Fibroblast of the aortic adventitia (primary cell): ENCODE data around the gene SEMA3G. TPM values are rescaled to one million over a fixed set of nuclear protein-coding genes. Genes with fewer than 3 reads are reported as not detected.

Experiments used
- DNase-seq: peaks from one replicate; pipeline ENCODE4 v3.0.0-alpha.2; 2010; ENCODE audit warnings: low read depth
- H3K4me3 ChIP-seq: 2 replicates; pipeline ENCODE4 v1.5.1; 2011; ENCODE audit warnings: low read depth, mild to moderate bottlenecking, control low read depth, low read length, moderate library complexity
- CTCF ChIP-seq: IDR thresholded peaks from 2 replicates; pipeline ENCODE4 v1.5.1; 2011; ENCODE audit warnings: mild to moderate bottlenecking, low read length, control low read depth, inconsistent platforms; ENCODE audit not compliant: insufficient read depth
- total RNA-seq: library from RNA; depleted of rRNA; stranded (reverse); fragments of >200 nt; gene quantifications from 2 replicates; pipeline ENCODE4 v1.2.3, GENCODE V29; 2012; ENCODE audit warnings: low replicate concordance

Gene SEMA3G
- total RNA-seq, 1 donor: not detected

GRCh38 chr3:52401021-52401420, 43.9 kb downstream of the SEMA3G start:
- TF ChIP-seq CTCF: no peak
- no peak for DNase-seq
- no peak overlapping the region for H3K4me3 ChIP-seq

GRCh38 chr3:52400275-52400793, 44.6 kb downstream of the SEMA3G start:
- no peak overlapping the region for H3K4me3 ChIP-seq
- no peak for TF ChIP-seq CTCF
- DNase-seq: no peak

- no peak for DNase-seq
- no peak for TF ChIP-seq CTCF
- H3K4me3 ChIP-seq: no peak overlapping the region
These were observed 45.3 kb downstream of the SEMA3G start for GRCh38 chr3:52399593-52399992.

- TF ChIP-seq CTCF: no peak
- DNase-seq: no peak
These were observed 45.8 kb downstream of the SEMA3G start for GRCh38 chr3:52399131-52399530.

GRCh38 chr3:52398670-52399081, 46.2 kb downstream of the SEMA3G start:
- TF ChIP-seq CTCF: no peak
- no peak overlapping the region for H3K4me3 ChIP-seq
- DNase-seq: no peak

More at GRCh38 chr3:52399131-52399530, 45.8 kb downstream of the SEMA3G start:
- H3K4me3 ChIP-seq: no peak overlapping the region

- H3K4me3 ChIP-seq: no peak overlapping the region
- TF ChIP-seq CTCF: no peak
- no peak for DNase-seq
These were observed 47.1 kb downstream of the SEMA3G start for GRCh38 chr3:52397676-52398399.
